Effector CD8-positive, alpha-beta T cell (primary cell): Measurements from ENCODE around the gene APBB1.

Experiments
- DNase-seq: peaks from one replicate; lab custom pipeline; 2025; lab: John Stamatoyannopoulos, UW

APBB1 gene

DNA sequence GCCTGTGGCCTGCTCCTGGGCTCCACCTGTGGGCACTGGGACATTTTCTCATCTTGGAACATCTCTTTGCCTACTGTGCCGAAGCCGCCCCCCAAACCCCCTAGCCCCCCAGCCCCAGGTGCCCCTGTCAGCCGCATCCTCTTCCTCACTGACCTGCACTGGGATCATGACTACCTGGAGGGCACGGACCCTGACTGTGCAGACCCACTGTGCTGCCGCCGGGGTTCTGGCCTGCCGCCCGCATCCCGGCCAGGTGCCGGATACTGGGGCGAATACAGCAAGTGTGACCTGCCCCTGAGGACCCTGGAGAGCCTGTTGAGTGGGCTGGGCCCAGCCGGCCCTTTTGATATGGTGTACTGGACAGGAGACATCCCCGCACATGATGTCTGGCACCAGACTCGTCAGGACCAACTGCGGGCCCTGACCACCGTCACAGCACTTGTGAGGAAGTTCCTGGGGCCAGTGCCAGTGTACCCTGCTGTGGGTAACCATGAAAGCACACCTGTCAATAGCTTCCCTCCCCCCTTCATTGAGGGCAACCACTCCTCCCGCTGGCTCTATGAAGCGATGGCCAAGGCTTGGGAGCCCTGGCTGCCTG lies 27.3 kb downstream of the APBB1 start:
- DNase-seq, result no peak

DNA sequence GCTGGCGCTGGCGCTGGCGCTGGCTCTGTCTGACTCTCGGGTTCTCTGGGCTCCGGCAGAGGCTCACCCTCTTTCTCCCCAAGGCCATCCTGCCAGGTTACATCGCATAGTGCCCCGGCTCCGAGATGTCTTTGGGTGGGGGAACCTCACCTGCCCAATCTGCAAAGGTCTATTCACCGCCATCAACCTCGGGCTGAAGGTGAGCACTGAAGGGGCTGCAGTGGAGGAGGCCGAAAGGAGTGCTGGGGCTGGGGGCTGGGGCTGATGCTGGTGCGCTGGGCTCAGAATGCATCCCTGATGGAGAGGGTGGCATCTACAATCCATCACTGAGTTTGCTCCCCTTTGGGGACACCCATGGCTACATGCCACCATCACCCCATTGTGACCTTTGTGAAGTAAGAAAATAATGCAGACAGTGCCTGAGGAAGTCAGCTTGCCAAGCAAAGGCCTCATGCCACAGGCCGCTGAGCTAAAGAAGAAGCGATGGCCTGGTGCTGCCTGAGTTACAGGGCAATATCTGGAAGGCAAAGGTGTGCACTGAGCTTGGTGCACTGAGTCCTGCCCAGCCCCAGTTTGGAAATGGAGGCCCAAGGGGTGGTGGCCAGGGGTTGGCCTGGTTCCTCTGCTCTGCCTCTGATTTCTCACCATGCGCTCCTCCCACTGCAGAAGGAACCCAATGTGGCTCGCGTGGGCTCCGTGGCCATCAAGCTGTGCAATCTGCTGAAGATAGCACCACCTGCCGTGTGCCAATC lies 28.0 kb downstream of the APBB1 start:
- no peak for DNase-seq

DNA sequence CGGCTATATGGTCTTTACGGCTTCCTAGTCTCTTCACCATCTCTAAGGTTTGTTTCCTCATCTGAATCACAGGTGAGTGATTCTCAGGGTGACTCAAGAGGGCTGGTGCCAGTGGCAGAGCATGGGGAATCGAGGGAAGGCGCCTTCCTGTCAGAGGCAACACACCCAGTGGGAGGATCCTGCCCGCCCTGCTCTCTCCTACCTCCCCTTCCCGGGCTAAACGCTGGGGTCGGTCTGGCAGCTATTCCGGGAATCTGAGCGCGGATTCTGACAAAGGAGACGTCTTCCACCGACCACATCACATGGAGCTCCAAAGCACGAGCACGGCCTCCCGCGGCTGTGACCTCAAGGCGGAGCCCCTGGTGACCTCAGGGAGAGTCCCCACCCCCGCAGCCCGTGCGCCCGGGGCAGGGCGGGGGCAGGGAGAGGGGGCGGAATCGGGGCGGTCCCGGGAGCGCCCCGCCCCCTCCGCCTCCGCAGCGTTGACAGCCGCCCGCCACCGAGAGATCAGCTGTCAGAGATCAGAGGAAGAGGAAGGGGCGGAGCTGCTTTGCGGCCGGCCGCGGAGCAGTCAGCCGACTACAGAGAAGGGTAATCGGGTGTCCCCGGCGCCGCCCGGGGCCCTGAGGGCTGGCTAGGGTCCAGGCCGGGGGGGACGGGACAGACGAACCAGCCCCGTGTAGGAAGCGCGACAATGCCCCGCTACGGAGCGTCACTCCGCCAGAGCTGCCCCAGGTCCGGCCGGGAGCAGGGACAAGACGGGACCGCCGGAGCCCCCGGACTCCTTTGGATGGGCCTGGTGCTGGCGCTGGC lies 28.8 kb downstream of the APBB1 start, which contains the start of gene SMPD1:
Gene SMPD1 (plus strand): TSS at position 570 of the 813 bp plus-strand sequence. CDS start 125 bp downstream, at position 695.
- peak; percentile 92 for DNase-seq

DNA sequence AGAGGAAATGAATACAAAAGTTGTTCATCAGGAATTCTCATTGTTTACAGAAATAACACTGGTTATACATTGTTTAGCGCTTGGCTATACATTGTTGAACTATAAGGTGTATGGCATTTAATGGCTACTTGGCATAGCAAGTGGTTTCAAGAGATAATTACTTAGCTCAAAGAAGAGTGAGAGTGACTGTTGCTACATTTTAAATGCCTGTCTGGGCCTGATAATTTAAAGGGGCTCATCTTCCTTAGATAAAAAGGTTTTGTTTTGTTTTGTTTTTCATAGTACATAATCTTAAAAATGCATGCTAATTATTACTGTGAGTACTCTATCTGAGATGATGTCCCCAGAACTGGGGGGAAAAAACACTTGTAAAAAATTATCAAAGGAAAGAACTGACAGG lies 30.1 kb downstream of the APBB1 start:
- DNase-seq, result no peak

DNA sequence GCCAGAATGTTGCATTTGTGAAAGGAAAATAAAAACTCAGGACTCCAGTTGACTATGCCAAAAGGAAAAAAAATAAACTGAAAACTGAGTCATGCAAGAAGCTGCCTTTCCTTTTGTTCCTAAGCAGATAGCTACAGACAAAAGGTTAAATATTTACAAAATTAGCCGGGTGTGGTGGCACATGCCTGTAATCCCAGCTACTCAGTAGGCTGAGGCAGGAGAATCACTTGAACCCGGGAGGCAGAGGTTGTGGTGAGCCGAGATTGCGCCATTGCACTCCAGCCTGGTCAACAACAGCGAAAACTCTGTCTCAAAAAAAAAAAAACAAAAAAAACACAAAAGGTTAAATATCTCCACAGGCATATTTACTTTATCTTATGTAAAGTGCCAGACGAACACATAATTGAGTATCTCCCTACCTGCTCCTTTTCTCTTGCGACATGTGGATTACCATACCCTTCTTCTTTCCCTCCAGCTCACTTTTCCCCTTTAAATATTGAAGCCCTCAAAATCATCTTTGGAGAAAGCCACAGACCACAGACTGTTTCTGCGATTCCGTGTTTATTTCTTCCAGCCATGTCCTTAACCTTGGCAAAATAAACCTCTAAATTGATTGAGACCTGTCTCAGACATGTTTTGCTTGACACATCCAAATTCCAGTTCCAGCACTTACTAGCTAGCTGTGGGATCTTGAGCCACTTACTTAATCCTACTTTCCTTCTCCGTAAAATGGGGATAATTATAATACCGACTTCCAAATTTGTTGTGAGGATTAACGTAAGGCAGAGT lies 30.9 kb downstream of the APBB1 start:
- DNase-seq, result no peak

DNA sequence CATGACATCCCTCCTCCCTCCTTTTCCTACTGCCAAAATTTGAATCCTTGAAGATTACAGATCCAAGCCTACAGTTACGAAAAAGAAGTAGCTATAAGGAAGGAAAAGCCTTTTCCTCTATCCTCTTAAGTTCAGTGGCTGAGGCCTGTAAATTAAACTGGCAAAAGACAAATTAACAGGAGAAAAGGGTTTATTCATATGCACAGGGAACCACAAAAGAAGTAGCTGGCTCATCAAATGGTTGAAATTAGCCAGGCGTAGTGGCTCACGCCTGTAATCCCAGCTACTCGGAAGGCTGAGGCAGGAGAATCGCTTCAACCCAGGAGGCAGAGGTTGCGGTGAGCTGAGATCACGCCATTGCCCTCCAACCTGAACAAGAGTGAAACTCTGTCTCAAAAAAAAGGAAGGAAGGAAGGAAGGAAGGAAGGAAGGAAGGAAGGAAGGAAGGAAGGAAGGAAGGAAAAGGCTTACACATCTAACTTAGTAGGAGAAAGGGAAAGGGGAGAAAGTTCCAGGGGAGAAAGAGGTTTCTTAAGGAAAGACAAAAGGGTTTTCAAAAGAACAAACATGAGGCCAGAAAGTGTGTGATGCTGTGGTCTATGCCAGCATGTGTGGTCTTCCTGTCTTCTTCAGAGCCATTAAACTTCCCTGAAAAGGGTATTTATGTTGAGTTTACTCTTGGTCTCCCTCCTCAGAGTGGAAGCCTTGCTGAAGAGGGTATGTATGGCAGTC lies 33.7 kb downstream of the APBB1 start:
- DNase-seq, result no peak

DNA sequence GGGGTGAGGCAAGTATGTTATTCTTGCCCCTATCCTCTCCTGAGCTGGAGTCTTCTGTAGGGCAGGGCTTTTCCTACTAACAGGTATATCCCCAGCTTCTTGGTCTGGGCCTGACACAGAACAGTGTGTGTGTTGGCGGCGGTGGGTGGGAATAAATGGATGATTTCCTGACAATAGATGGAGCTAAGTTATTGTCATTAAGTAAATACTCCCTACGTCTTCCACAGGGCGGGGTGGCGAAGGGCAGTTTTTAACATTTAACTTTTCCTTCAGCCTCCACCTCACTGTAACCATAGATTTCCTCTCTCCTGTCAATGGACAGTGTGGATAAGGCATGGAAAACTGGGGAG lies 40.3 kb downstream of the APBB1 start:
- no peak for DNase-seq

DNA sequence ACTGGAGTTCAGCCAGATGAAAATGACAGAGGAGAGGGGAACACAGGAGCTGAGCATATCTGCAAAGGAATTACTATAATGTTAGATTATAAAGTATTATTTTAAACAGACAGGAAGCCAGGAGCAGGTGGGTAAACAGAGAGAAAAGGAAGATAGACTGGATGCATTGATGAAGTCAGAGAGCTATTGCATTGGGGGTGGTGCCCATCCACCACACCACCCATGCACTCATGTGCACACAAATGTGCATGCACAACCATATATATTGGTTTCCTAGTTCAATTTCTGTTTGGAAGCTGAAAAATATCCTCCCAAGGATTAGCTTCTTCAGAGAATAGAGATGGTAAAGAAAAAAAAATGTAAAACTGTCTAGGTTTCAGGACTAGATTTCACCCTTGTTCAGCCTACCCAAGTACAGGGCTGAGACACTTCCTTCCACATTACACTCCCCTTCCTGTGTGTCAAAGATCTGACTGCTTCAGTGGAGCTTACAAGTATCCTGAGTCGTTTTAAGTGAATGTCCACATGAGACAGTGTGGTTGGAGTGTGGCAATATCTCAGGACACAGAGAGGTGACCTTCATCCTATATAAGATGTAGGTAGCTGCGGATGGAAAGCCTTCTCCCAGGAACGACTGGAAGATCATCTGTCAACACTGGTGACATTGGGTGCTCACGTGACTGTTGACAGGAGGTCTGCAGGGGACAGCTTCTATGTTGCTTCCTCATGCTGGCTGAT lies 40.8 kb downstream of the APBB1 start:
- DNase-seq, result no peak

DNA sequence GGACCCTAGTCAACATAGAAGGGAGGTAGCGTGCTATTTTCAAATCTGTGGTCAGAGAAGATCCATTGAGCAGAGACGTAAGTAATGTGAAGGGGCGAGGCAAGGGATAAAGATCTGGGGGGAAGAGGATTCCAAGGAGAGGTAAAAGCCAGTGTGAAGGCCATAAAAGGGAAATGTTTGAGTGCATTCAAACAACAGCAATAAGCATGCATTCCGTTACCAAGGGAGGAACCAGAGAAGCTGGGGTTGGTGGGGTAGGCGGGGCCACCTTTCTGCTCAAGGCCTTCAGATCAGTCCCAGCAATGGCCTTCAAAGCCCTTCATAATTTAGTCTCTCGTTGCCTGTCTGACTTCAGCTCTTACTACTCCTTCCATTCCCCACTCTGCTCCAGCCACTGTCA lies 47.1 kb downstream of the APBB1 start:
- DNase-seq, result no peak

DNA sequence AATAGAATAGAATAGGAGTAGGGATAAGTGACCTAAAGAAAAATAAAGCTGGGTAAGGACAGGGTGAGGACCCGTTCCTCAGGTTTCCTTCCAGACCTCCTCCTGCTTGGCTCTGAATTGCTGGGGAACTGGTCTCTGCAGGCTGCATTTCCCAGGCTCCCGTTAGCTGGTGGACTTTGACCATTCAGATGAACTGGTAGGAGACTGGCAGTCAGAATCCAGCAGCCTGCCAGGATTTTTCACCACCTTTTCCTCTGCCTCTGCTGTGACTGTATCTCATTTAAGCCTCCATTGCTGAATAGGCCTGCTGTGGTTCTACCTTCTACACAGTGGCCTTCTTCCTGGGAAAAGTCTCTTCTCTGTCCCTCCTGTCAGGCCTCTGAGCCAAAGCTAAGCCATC lies 53.2 kb downstream of the APBB1 start:
- DNase-seq, result no peak

DNA sequence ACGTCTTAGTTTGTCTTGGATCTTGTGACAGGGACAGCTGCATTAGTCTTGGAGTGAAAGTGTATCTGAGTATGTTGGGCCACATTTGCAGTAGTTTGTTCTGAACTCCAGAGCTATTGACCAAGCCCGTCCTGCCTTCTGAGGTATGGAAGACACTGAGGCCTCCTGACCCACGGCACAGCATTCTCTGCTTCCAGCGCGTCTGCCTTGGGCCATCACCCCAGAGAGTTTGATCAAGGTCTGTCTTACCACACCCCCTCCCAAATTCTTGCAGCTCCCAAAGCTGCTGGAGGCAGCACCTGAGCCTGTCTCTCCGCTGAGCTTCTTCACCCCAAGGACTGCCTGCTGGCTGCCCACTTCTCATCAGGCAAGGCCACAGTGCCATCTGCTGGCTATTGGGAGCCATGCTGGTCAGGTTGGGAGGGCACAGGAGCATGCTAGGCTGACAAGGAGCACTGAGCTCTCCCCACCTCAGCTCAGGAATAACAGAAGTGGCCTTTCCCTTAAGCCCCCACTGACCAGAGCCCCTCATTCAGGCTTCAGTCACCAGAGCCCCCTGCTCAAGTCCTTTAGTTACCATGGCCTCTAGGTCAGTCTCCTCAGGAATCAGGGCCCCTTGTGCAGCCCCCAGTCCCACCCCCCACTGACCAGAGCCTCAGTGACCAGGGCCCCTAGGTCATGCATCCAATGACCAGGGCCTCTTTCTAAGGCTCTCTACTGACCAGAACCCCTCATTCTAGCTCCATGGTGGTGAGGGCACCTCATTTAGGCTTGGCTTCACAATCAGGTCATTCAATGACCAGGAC lies 55.8 kb downstream of the APBB1 start:
- DNase-seq, result peak; percentile 38

DNA sequence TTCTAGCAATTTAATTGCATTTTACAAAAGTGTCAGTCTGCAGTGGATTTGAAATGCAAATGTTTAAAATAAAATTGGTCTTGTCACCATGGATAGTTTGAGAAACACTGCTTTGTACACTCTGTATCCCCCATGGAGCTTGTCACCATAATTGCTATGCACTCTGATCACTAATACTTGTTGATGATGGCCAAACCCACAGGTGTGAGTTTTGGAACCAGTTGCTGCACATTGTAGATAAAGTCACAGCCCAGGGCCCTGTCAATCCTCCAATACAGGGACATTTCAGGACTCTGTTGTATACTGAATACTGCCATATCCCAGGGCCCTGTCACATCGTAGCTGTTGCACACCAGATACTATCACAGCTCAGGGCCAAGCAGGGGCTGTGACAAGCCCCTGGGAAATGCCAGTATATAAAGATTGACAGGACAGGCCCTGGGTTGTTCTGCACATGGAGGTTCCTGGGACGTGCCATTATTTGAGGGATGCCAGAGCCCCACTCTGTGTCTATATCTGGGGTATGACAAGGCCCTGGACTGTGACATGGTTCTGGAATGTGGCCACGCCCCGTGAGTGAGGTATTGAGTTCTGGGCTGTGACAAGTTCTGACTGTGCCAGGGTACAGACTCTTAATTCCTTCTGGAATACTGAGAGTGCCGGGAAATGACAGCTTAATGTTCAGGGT lies 56.6 kb downstream of the APBB1 start:
- DNase-seq, result no peak

DNA sequence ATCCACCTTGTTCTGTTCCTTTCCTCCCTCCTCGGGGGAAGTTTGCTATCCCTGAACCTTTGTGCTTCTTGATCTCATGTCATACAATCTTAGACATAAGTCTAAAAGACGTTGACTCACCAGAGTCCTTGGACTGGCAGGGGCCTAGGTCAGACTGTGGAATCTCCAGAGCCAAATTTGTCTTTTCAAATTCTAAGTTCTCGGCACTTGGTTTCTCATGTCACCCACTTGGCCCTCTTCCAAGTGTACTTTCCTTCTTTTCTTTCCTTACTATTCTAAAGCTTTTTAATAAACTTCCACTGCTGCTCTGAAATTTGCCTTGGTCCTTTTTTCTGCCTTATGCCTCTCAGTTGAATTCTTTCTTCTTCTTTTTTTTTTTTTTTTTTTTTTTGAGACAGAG lies 58.7 kb downstream of the APBB1 start:
- DNase-seq, result no peak

DNA sequence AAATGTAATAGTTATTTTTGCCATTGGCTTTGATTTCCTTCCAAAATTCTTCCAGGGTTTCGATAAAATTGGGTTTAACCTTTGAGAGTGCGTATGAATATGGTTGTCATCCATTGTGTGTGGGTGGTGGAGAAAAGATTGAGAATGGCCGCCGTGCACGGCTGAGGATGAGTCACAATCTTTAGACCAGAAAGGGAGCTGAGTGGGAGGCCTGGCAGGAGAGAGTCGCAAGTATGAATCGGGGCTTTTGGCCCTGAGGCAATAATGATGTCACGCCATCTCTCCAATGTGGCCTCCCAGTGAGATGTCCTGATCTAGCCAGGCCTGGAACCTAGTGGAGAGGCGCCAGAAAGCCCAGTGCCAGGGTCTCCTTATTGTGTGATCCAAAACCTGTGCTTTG lies 61.7 kb downstream of the APBB1 start:
- DNase-seq, result no peak

DNA sequence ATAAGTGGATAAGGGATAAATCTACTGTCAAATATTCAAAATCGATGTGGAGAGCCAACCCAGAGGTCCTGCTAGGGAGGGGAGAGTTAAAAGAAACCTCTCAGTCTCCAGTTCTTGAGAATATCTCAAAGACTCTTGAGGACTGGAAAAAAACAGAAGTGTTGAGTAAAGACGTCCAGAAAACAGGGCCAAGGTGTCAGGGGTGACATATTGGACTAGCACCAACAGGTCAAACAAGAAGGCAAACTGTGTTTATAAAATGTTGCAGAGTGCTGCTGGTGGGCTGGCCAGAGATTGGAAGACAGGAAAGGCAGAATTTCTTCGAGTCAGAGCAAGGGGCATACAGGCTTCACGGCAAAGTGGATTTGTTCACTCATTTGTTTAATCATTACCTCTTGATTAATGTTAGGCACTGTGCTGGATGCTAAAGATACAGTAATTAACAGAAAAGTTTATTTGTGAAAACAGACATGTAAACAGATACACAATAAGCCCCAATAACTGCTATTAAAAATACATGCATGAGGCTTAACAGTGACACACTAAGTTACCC lies 62.3 kb downstream of the APBB1 start:
- DNase-seq, result no peak

DNA sequence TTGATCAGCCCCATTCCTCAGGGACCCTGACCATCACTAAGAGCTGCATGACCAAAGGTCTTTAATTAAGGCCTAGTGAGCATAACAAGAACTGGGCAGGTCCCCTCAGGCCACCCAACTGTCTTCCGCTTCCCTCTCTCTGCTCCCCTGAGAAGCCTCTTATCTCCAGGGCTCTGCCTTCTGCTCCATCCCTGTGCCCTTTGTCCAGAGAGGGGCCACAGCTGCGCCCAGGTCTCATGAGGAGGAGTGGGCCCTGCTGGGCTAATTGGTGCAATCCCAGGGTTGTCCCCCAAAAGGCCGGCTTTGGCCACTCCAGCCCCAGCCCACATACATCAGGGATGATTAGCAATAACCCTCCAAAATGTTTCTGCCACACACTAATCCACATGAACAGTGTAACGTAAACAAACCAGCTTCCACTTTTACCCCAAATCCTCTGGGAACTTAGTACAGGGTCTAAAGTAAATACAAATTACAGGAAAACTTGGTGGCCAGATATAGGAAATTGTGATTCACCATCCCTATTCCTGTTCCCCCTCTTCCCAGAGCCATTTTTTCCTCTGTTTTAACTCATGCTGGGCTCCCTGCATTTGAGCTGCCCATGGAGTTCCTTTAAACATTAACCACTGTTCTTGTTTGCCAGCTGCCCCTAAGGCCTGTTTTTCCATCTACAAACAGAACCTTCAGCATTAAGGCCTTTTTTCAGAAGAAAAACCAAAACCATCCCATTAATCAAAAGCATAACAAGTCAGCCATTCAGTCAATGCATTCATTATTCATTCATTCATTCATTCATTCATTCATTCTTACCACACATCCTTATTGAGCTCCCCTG lies 64.0 kb downstream of the APBB1 start:
- DNase-seq, result no peak

DNA sequence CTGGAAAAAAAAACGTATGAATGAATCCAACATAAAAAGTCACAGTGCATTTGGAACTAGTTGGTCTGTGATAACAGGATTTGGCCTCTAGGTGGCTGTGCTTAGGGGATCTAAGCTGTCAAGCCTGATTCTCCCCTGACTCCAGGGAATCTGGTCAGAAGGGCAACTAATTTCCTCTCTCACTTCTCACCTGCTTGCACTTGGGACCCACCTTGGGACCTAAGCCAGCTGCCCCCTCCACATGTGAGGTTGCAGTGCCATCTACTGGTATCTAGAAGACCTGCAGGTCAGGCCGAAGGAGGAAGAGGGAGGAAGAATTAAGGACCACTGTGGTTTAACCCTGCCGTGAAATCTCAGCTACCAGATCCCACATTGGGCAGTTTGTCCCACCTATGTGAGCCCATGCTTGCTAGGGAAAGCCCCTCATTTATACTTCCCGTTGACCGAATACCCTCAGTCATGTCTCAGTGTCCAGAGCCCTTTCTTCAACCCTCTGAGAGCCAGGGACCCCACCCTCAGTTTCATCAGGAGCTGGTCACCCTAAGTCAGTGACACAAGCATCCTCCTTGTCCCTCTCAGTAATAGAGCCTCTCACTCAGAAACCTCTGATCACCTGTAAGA lies 65.4 kb downstream of the APBB1 start:
- DNase-seq, result peak; percentile 32
